ENCODE data around the gene C2orf74. TPM values are rescaled to one million over a fixed set of nuclear protein-coding genes. Genes with fewer than 3 reads are reported as not detected.
A peak's percentile ranks its signal among the peaks of the same experiment; 100 is the strongest.

C2orf74 gene
- total and polyA plus RNA-seq, 9 of the 15 experiments (the other 6 are each of a cell fraction or from before 2014, with no cell fraction given): not detected

DNA sequence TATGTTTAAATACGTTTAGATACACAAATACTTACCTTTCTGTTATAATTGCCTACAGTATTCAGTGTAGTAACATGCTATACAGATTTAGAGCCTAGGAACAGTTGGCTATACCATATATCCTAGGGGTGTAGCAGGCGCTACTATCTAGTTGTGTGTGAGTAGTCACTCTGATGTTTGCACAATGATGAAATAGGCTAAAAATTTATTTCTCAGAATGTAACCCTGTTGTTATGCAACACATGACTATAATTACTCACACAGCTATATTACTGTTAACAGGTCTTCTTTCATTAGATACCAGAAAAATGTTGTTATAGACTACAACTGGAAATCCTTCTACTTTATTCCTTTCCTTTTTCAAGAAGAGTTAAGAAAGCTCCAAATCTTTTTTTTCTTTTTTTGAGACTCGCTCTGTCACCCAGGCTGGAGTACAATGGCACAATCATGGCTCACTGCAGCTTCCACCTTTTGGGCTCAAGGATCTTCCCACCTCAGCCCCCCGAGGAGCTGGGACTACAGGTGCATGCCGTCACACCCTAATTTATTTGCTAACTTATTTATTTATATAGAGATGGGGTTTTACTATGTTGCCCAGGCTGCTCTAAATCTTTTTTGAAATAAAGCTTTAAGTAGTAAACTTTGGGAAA is 48.5 kb downstream of the C2orf74 start:
- BruUV-seq (replicated peaks): no TSS peak
- intact Hi-C loops (cut with micrococcal nuclease): no loop called here
- CTCF ChIA-PET (ENCODE audit: low intra/inter-chr PET ratio): no interaction called here
- H3K4me1 ChIP-seq (replicated peaks in 1 of 2; ENCODE audit: control insufficient read depth in 2 of 2, insufficient read depth in 2 of 2, low read length in 2 of 2): no peaks in the 10 kb centered on the region
- H3K4me3 ChIP-seq: no peak overlapping the region
- H2AFZ ChIP-seq (ENCODE audit: low read depth, low read length): no peak overlapping the region
- H3K9me1 ChIP-seq (ENCODE audit: control insufficient read depth, insufficient read depth, low read length): no peaks in the 10 kb centered on the region
- WGBS (ENCODE audit: insufficient coverage, low coverage, missing lambda C conversion rate): 90% methylated on average over 5 of the region's 5 CpGs
- no peak overlapping the region for H3K27ac ChIP-seq (ENCODE audit: extremely low read depth, low read depth, low read length)
- no peaks in the 10 kb centered on the region for H3K9me3 ChIP-seq (replicated peaks; ENCODE audit: control insufficient read depth, insufficient read depth, low read depth, low read length)
- no peak for ATAC-seq
- DNase-seq (ENCODE audit: extremely low read depth in 1 of 4, low spot score in 3 of 4): no peak
- H3K9ac ChIP-seq (ENCODE audit: insufficient read depth in 1 of 2, low read depth in 2 of 2, low read length in 2 of 2): no peak overlapping the region
- FAIRE-seq: no peak
- no peak overlapping the region for H3K4me2 ChIP-seq (ENCODE audit: insufficient read depth, low read length)
- H4K20me1 ChIP-seq (replicated peaks; ENCODE audit: control insufficient read depth, insufficient read depth, low read length): no peaks in the 10 kb centered on the region
- H3K27me3 ChIP-seq (ENCODE audit: control insufficient read depth in 2 of 2, insufficient read depth in 2 of 2, low read length in 2 of 2): no peaks in the 10 kb centered on the region
- no peaks in the 10 kb centered on the region for H3K79me2 ChIP-seq (ENCODE audit: control insufficient read depth, insufficient read depth, low read length)
- peaks cover 82% of the 10 kb centered on the region for H3K36me3 ChIP-seq (ENCODE audit: control insufficient read depth, insufficient read depth, low read length)
- in situ Hi-C loops (cut with MboI): no loop called here
- POLR2A ChIA-PET: interaction anchor here (0.5 to 1.1 kb wide), 4 partner anchors 9 to 1219 kb away, joined by 3 to 4 read pairs (median 4); no protein-coding TSS in a partner anchor
- TF ChIP-seq FOXA3 (CRISPR knock-in tag; conservative IDR thresholded peaks at IDR 0.05 in 1 of 2, IDR thresholded peaks at IDR 0.05 in 1 of 2) (peak in 1 of 2 experiments; percentile 48; a peak in 1 of 4 replicates), TRIM24 (IDR thresholded peaks at IDR 0.05) (no peak), MAX (CRISPR knock-in tag; IDR thresholded peaks at IDR 0.05) (no peak), SMARCE1 (IDR thresholded peaks at IDR 0.05) (no peak), CEBPG (CRISPR knock-in tag; IDR thresholded peaks at IDR 0.05) (no peak), CEBPG (tag; conservative IDR thresholded peaks at IDR 0.05 in 1 of 2, IDR thresholded peaks at IDR 0.05 in 1 of 2) (peak; percentile 50 to 97), POLR3G (IDR thresholded peaks at IDR 0.05; ENCODE audit: extremely low read depth, insufficient read length, insufficient replicate concordance) (no peak), ELK1 (CRISPR knock-in tag; IDR thresholded peaks at IDR 0.05) (no peak), MCM7 (IDR thresholded peaks at IDR 0.05) (no peak), BCOR (IDR thresholded peaks at IDR 0.05) (no peak), KDM1A (IDR thresholded peaks at IDR 0.05) (no peak), ZKSCAN3 (CRISPR knock-in tag; IDR thresholded peaks at IDR 0.05) (no peak), ZNF282 (CRISPR knock-in tag; IDR thresholded peaks at IDR 0.05) (no peak), KLF6 (CRISPR knock-in tag; IDR thresholded peaks at IDR 0.05; ENCODE audit: borderline replicate concordance) (no peak)
- TF ChIP-seq, protein P1, sequence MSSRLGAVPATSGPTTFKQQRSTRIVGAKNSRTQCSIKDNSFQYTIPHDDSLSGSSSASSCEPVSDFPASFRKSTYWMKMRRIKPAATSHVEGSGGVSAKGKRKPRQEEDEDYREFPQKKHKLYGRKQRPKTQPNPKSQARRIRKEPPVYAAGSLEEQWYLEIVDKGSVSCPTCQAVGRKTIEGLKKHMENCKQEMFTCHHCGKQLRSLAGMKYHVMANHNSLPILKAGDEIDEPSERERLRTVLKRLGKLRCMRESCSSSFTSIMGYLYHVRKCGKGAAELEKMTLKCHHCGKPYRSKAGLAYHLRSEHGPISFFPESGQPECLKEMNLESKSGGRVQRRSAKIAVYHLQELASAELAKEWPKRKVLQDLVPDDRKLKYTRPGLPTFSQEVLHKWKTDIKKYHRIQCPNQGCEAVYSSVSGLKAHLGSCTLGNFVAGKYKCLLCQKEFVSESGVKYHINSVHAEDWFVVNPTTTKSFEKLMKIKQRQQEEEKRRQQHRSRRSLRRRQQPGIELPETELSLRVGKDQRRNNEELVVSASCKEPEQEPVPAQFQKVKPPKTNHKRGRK (tag; IDR thresholded peaks at IDR 0.05): no peak
- TF ChIP-seq, protein P2, sequence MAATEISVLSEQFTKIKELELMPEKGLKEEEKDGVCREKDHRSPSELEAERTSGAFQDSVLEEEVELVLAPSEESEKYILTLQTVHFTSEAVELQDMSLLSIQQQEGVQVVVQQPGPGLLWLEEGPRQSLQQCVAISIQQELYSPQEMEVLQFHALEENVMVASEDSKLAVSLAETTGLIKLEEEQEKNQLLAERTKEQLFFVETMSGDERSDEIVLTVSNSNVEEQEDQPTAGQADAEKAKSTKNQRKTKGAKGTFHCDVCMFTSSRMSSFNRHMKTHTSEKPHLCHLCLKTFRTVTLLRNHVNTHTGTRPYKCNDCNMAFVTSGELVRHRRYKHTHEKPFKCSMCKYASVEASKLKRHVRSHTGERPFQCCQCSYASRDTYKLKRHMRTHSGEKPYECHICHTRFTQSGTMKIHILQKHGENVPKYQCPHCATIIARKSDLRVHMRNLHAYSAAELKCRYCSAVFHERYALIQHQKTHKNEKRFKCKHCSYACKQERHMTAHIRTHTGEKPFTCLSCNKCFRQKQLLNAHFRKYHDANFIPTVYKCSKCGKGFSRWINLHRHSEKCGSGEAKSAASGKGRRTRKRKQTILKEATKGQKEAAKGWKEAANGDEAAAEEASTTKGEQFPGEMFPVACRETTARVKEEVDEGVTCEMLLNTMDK (IDR thresholded peaks at IDR 0.05; ENCODE audit: borderline replicate concordance, insufficient read depth, low read depth, low read length, poor library complexity, severe bottlenecking): no peak
- TF ChIP-seq, protein P3, sequence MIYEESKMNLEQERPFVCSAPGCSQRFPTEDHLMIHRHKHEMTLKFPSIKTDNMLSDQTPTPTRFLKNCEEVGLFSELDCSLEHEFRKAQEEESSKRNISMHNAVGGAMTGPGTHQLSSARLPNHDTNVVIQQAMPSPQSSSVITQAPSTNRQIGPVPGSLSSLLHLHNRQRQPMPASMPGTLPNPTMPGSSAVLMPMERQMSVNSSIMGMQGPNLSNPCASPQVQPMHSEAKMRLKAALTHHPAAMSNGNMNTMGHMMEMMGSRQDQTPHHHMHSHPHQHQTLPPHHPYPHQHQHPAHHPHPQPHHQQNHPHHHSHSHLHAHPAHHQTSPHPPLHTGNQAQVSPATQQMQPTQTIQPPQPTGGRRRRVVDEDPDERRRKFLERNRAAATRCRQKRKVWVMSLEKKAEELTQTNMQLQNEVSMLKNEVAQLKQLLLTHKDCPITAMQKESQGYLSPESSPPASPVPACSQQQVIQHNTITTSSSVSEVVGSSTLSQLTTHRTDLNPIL (CRISPR knock-in tag; IDR thresholded peaks at IDR 0.05): no peak
